ENCODE data around the gene THBS3.
A peak's percentile ranks its signal among the peaks of the same experiment; 100 is the strongest.
"Not testable (repeated sequence)": the region's sequence is repeated elsewhere in the genome, so short reads cannot be mapped to it uniquely, and the experiment has no call there.

Gene THBS3

DNA sequence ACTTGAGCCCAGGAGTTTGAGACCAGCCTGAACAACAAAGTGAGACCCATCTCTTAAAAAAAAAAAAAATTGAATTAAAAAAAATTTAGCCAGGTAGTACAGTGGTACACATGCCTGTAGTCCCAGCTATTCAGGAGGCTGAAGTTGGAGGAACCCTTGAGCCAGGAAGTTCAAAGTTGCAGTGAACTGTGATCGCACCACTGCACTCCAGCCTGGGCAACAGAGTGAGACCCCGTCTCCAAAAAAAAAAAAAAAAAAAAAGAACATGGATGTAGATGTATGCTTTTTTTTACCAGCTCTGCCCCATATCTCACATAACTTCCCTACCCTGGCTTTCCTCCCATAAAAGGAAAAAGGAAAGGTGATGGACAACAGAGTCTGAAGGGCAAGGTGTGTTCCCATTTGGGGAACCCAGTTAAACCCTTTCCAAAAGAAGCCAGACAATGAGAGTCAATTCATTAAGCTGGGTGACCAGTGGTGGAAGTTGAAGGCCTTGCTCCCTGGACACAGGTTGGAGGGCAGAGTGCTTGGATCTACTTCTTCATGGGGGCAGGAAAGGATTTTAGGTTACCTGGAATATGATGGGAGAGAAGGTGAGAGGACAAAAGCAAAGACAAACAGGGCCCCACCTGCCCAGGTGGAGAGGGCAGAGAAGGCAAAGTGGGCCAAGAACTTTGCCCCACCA lies 37.5 kb downstream of the THBS3 start:
- H3K4me3 ChIP-seq (ENCODE audit: low read length): no peak overlapping the region
- peaks cover 3% of the 10 kb centered on the region for H3K36me3 ChIP-seq (ENCODE audit: control insufficient read depth, insufficient read depth, low read length)
- peaks cover 5% of the 10 kb centered on the region for H3K27me3 ChIP-seq (ENCODE audit: control insufficient read depth, insufficient read depth, low read length)
- peaks cover 11% of the 10 kb centered on the region for H3K4me1 ChIP-seq (ENCODE audit: control insufficient read depth, insufficient read depth, low read length)
- H3K9ac ChIP-seq (ENCODE audit: low read length): no peak overlapping the region
- H3K27ac ChIP-seq (ENCODE audit: low read depth, low read length): no peak overlapping the region

DNA sequence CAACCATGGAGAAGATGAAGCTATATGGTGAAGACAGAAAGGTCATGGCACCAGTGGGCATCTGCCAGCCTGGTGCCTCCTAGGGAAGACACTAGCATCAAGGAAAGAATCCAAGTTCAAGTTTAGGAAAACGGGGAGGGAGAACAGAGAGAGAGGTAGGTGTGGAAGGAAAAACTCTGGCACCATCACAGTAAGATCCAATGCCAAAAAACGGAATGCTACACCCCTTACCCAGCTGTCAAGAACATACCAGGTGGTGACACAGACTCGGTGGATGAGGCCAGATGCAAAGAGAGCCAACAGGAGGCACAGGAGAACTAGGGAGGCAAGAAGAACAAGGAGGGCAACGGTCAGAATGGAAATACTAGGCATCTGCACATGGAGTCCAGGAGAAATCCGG lies 38.2 kb downstream of the THBS3 start:
- peaks cover 11% of the 10 kb centered on the region for H3K4me1 ChIP-seq (ENCODE audit: control insufficient read depth, insufficient read depth, low read length)
- no peak overlapping the region for H3K9ac ChIP-seq (ENCODE audit: low read length)
- peaks cover 3% of the 10 kb centered on the region for H3K36me3 ChIP-seq (ENCODE audit: control insufficient read depth, insufficient read depth, low read length)
- H3K4me3 ChIP-seq (ENCODE audit: low read length): no peak overlapping the region
- H3K27me3 ChIP-seq (ENCODE audit: control insufficient read depth, insufficient read depth, low read length): peaks cover 5% of the 10 kb centered on the region
- H3K27ac ChIP-seq (ENCODE audit: low read depth, low read length): no peak overlapping the region

DNA sequence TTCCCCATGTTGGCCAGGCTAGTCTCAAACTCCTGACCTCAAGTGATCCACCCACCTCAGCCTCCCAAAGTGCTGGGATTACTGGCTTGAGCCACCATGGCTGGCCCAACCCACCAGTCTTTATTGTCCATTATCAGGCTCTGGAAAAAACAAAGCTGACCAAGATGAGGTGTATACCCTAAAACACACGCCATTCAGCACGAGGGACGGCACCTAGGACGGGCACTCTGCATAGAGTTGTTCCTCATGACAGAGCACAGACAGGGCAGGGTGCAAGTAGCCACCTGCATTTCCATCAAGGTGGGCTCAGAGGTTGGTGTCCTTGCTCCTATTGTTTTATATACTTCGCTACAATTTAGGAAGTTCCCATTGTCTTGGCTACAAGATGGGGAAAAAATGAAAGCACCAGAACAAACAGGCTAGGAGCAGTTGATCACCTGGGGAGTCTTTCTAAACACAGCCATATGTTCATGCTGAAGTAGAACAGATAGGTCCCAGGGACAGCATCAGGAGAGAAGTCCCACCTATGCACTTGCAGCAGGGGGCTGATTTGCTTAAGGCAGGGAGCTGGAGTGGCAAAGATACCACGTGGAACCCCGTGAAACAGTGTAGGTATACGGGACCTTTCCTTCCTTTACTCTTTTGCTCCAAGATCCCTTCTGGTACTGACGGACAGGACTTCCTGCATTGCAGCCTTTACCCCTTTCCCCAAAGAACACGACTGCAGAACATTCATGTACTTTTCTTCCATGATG lies 39.1 kb downstream of the THBS3 start:
- H3K27me3 ChIP-seq (ENCODE audit: control insufficient read depth, insufficient read depth, low read length): no peaks in the 10 kb centered on the region
- no peak overlapping the region for H3K27ac ChIP-seq (ENCODE audit: low read depth, low read length)
- H3K4me1 ChIP-seq (ENCODE audit: control insufficient read depth, insufficient read depth, low read length): peaks cover 11% of the 10 kb centered on the region
- H3K4me3 ChIP-seq (ENCODE audit: low read length): no peak overlapping the region
- H3K9ac ChIP-seq (ENCODE audit: low read length): no peak overlapping the region
- peaks cover 3% of the 10 kb centered on the region for H3K36me3 ChIP-seq (ENCODE audit: control insufficient read depth, insufficient read depth, low read length)

DNA sequence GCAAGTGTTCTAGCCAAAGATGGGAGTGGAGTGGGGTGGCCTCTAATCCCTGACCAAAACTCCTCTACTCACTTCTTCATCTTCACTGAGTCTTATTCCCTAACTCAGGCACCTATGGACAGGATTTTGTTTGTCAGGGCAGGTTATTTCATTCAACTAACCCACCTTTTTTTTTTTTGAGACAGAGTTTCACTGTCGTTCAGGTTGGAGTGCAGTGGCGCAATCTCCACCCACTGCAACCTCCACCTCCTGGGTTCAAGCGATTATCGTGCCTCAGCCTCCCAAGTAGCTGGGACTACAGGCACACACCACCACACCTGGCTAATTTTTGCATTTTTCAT lies 39.6 kb downstream of the THBS3 start:
- H3K9ac ChIP-seq (ENCODE audit: low read length); H3K36me3 ChIP-seq (ENCODE audit: control insufficient read depth, insufficient read depth, low read length); H3K4me3 ChIP-seq (ENCODE audit: low read length); H3K27ac ChIP-seq (ENCODE audit: low read depth, low read length); H3K27me3 ChIP-seq (ENCODE audit: control insufficient read depth, insufficient read depth, low read length): not testable (repeated sequence)
- H3K4me1 ChIP-seq (ENCODE audit: control insufficient read depth, insufficient read depth, low read length): peaks cover 11% of the 10 kb centered on the region

DNA sequence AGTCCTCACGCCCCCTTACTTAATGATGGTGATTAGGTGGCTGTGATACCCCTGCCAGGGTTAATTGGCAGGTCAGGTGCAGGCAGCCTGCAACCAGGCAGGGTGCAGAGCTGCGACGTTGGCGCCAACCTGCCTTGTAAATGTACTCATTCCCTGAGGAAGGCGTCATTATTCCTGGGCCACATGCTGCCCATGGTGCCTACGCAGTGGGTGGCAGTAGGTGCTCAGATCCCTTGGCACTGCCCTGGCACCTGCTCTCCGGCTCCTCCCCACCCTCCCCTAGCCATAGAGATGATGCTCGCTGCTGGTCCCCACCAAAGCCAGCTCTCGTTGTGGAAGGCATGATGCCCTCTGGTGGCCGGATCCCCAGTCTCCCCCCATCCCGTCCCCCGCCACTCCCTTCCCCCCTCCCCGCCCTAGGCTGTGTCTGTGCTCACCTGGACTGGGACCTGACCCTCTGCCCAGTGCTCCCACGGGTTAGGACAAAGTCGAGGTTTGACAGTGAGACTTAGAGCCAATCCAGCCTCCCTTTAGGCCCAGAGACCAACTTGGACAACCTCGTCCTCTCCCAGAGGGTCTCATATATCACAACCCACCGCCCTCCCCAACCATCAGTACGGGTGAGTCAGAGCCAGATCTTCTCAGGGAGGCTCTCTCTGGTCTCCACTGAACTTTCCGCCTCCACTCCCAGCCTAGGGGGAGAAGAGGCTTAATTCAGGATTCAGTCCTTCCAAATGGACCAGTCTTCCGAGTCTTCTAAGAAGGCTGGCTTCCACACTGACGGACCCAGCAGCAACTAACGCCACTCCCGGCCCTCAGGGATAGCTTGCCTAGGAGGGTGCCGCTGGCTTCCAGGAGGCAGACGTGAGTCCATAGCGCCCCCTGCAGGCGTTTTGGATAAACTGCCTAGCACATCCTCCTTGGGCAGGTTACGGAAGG lies 40.3 kb downstream of the THBS3 start:
- peak overlapping the region; percentile 10 for H3K9ac ChIP-seq (ENCODE audit: low read length)
- H3K27ac ChIP-seq (ENCODE audit: low read depth, low read length): no peak overlapping the region
- peaks cover 9% of the 10 kb centered on the region for H3K4me1 ChIP-seq (ENCODE audit: control insufficient read depth, insufficient read depth, low read length)
- peak overlapping the region; percentile 53 for H3K4me3 ChIP-seq (ENCODE audit: low read length)
- H3K27me3 ChIP-seq (ENCODE audit: control insufficient read depth, insufficient read depth, low read length): no peaks in the 10 kb centered on the region
- peaks cover 3% of the 10 kb centered on the region for H3K36me3 ChIP-seq (ENCODE audit: control insufficient read depth, insufficient read depth, low read length)

DNA sequence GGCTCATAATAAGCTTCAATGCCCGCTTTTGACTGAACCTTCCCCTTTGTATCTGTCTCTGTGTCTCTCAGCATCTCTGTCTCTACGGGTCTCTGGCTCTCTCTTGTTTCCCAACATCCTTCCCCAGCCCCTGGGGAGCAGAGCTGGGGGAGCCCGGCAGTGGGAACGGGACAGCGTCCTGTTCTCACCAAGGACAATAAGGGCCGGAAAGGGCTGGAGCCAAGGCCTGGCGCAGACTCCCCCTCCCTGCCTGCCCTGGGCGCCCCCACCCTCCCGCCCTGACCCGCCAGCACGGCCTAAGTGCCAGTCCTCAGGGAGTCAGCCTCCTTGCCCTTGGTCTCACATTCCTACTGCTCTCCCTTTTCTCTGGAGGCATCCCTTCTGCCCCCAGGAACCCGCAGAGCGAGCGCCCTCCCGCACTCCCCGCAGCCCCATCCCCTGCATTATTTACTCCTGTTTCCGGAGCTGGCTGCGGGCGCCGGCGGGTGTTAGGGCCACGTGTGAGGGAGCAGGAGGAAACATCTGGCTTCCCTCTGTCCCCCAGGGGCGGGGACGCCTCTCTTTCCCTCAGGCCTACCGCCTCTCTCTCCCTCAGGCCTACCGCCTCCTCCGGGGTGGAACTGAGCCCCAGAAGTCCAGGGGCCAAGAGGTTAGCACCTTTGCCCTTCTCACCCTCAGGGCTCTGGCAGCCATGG lies 41.1 kb downstream of the THBS3 start:
- Histone ChIP-seq H3K36me3 (ENCODE audit: control insufficient read depth, insufficient read depth, low read length) (peaks cover 3% of the 10 kb centered on the region), H3K9ac (ENCODE audit: low read length) (no peak overlapping the region), H3K27me3 (ENCODE audit: control insufficient read depth, insufficient read depth, low read length) (no peaks in the 10 kb centered on the region), H3K4me3 (ENCODE audit: low read length) (peak overlapping the region; percentile 0), H3K4me1 (ENCODE audit: control insufficient read depth, insufficient read depth, low read length) (peaks cover 4% of the 10 kb centered on the region), H3K27ac (ENCODE audit: low read depth, low read length) (no peak overlapping the region)

DNA sequence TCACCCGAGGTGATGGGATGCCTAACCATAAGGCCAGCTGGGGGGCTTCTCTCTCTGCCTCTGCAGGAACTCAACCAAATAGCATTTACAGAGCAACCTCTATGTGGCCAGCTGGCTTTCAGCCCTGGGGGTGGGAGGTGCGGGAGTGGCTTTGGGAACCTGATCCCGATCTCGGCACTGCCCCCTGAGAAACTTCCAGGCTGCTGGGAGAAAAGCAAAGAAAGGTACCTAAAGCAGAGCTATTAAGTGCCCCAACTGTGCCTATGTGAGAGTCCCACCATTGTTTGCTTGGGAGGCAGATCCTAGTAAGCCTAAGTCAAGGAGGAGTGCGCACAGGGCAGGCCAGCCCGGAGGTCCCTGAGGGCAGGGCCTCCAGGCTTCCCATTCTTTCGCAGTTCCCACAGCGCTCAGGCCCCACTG lies 41.6 kb downstream of the THBS3 start:
- no peak overlapping the region for H3K9ac ChIP-seq (ENCODE audit: low read length)
- peaks cover 3% of the 10 kb centered on the region for H3K36me3 ChIP-seq (ENCODE audit: control insufficient read depth, insufficient read depth, low read length)
- H3K4me3 ChIP-seq (ENCODE audit: low read length): no peak overlapping the region
- peaks cover 4% of the 10 kb centered on the region for H3K4me1 ChIP-seq (ENCODE audit: control insufficient read depth, insufficient read depth, low read length)
- H3K27ac ChIP-seq (ENCODE audit: low read depth, low read length): no peak overlapping the region
- H3K27me3 ChIP-seq (ENCODE audit: control insufficient read depth, insufficient read depth, low read length): no peaks in the 10 kb centered on the region

DNA sequence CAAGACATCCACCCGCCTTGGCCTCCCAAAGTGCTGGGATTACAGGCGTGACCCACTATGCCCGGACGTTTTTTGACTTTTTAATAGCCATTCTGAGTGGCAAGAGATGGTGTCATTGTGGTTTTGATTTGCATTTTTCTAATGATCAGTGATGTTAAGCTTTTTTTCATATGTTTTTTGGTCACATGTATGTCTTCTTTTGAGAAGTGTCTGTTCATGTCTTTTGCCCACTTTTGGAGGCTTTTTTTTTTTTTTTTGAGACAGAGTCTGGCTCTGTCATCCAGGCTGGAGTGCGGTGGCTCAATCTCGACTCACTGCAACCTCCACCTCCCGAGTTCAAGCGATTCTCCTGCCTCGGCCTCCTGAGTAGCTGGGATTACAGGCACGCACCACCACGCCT lies 43.1 kb downstream of the THBS3 start:
- H3K4me1 ChIP-seq (ENCODE audit: control insufficient read depth, insufficient read depth, low read length); H3K36me3 ChIP-seq (ENCODE audit: control insufficient read depth, insufficient read depth, low read length); H3K4me3 ChIP-seq (ENCODE audit: low read length); H3K27me3 ChIP-seq (ENCODE audit: control insufficient read depth, insufficient read depth, low read length); H3K27ac ChIP-seq (ENCODE audit: low read depth, low read length); H3K9ac ChIP-seq (ENCODE audit: low read length): not testable (repeated sequence)

DNA sequence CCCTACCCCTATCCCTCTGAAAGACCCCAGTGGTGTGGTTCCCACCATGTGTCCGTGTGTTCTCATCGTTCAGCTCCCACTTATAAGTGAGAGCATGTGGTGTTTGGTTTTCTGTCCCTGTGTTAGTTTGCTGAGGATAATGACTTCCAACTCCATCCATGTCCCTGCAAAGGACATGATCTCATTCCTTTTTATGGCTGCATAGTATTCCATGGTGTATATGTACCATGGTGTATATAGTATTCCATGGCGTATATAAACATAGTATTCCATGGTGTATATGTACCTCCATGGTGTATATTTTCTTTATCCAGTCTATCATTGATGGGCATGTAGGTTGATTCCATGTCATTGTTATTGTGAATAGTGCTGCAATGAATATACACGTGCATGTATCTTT lies 43.9 kb downstream of the THBS3 start:
- not testable (repeated sequence) for H3K4me3 ChIP-seq (ENCODE audit: low read length); H3K36me3 ChIP-seq (ENCODE audit: control insufficient read depth, insufficient read depth, low read length); H3K27me3 ChIP-seq (ENCODE audit: control insufficient read depth, insufficient read depth, low read length); H3K9ac ChIP-seq (ENCODE audit: low read length); H3K27ac ChIP-seq (ENCODE audit: low read depth, low read length); H3K4me1 ChIP-seq (ENCODE audit: control insufficient read depth, insufficient read depth, low read length)

DNA sequence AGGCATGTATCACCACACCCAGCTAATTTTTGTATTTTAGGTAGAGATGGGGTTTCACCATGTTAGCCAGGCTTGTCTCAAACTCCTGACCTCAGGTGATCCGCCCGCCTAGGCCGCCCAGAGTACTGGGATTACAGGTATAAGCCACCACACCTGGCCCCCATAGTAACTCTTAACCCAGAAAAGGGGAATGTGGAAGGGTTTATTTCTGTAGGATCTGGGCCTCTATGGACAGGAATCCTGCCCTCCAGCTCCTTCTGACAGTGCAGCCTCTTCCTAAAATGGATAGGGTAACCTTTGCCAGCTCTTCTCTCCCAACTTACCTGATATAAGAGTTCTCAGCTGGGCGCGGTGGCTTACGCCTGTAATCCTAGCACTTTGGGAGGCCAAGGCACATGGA lies 45.1 kb downstream of the THBS3 start:
- H3K36me3 ChIP-seq (ENCODE audit: control insufficient read depth, insufficient read depth, low read length); H3K4me3 ChIP-seq (ENCODE audit: low read length); H3K4me1 ChIP-seq (ENCODE audit: control insufficient read depth, insufficient read depth, low read length): not testable (repeated sequence)

DNA sequence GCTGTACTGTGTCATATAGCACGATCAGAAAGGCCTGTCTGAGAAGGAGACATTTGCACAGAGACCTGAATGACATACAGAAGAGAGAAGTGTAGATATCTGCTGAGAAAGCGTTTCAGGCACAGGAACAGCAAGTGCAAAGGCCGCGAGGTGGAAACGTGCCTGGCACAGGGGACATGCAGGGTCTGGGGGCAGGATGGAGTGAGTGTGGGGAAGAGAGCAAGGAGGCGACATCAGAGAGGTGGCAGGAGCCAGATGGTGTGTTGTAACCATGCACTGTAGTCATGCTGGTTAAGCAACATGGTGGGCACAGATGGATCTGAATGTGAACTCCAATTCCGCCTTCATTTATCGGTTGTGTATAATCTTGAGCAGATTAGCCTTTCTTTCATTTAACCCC lies 47.6 kb downstream of the THBS3 start:
- H3K9ac ChIP-seq (ENCODE audit: low read length): no peak overlapping the region
- no peak overlapping the region for H3K4me3 ChIP-seq (ENCODE audit: low read length)
- no peaks in the 10 kb centered on the region for H3K27me3 ChIP-seq (ENCODE audit: control insufficient read depth, insufficient read depth, low read length)
- H3K27ac ChIP-seq (ENCODE audit: low read depth, low read length): no peak overlapping the region
- H3K36me3 ChIP-seq (ENCODE audit: control insufficient read depth, insufficient read depth, low read length): no peaks in the 10 kb centered on the region
- no peaks in the 10 kb centered on the region for H3K4me1 ChIP-seq (ENCODE audit: control insufficient read depth, insufficient read depth, low read length)

More for the DNA sequence above, 45.1 kb downstream of the THBS3 start:
- H3K27ac ChIP-seq (ENCODE audit: low read depth, low read length); H3K27me3 ChIP-seq (ENCODE audit: control insufficient read depth, insufficient read depth, low read length); H3K9ac ChIP-seq (ENCODE audit: low read length): not testable (repeated sequence)

DNA sequence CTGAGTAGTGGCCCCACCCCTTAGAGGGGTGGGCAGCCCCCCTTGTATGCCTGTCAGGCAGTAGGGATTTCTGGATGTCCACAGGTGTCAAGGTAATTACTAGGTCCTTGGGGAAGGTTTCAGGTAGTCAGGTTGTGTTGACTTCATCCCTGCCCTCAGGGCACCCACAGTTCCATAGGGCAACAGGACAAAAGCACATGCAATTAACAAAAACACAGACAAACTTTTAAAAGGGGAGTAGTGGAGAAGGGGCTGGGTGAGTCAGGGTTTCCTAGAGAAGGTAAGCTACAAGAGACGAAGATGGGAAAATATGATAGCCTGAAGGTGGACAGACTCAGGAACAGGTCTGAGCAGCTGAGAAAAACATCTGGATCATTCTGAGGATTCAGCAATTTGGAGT lies 48.7 kb downstream of the THBS3 start:
- H3K4me1 ChIP-seq (ENCODE audit: control insufficient read depth, insufficient read depth, low read length): no peaks in the 10 kb centered on the region
- no peaks in the 10 kb centered on the region for H3K36me3 ChIP-seq (ENCODE audit: control insufficient read depth, insufficient read depth, low read length)
- no peaks in the 10 kb centered on the region for H3K27me3 ChIP-seq (ENCODE audit: control insufficient read depth, insufficient read depth, low read length)
- no peak overlapping the region for H3K9ac ChIP-seq (ENCODE audit: low read length)
- H3K27ac ChIP-seq (ENCODE audit: low read depth, low read length): no peak overlapping the region
- no peak overlapping the region for H3K4me3 ChIP-seq (ENCODE audit: low read length)
